NT2/D1 (cell line): ENCODE data around the gene F2RL3.
"Not testable (repeated sequence)": the region's sequence is repeated elsewhere in the genome, so short reads cannot be mapped to it uniquely, and the experiment has no call there.

Experiments
- DNase-seq: peaks from one replicate; pipeline ENCODE4 v3.0.0-alpha.2; 2011; ENCODE audit warnings: low read depth, low spot score
- H3K27me3 ChIP-seq: 2 replicates; pipeline ENCODE4 v1.6.0; 2011; ENCODE audit warnings: mild to moderate bottlenecking; ENCODE audit not compliant: insufficient read length, insufficient read depth
- H3K36me3 ChIP-seq: 2 replicates; pipeline ENCODE4 v1.6.1; 2011; ENCODE audit warnings: mild to moderate bottlenecking, low read length, mixed read lengths; ENCODE audit not compliant: insufficient read depth, insufficient read length
- H3K4me1 ChIP-seq: 2 replicates; pipeline ENCODE4 v1.5.1; 2011; ENCODE audit not compliant: insufficient read depth, insufficient read length
- H3K4me3 ChIP-seq: 2 replicates; pipeline ENCODE4 v1.5.1; 2011; ENCODE audit warnings: low read depth; ENCODE audit not compliant: insufficient read length
- H3K9ac ChIP-seq: 2 replicates; pipeline ENCODE4 v1.6.0; 2011; ENCODE audit warnings: low read depth; ENCODE audit not compliant: insufficient read length
- H3K9me3 ChIP-seq: 2 replicates; pipeline ENCODE4 v1.5.1; 2011; ENCODE audit warnings: mild to moderate bottlenecking, low read length; ENCODE audit not compliant: insufficient read depth
- SUZ12 ChIP-seq: IDR thresholded peaks from 2 replicates; pipeline ENCODE4 v1.6.1; 2011; ENCODE audit not compliant: insufficient read length, insufficient read depth; ENCODE audit errors: extremely low read depth
- YY1 ChIP-seq: IDR thresholded peaks from 2 replicates; pipeline ENCODE4 v1.6.1; 2011; ENCODE audit not compliant: insufficient read length, insufficient read depth
- ZNF274 ChIP-seq: IDR thresholded peaks from 2 replicates; pipeline ENCODE4 v1.6.1; 2011; ENCODE audit warnings: mild to moderate bottlenecking, low read depth, low read length

Gene F2RL3

GRCh38 chr19:16928916-16929315 is 40.1 kb downstream of the F2RL3 start:
- Histone ChIP-seq H3K9me3 (peaks cover 11% of the 10 kb centered on the region; the same call in 1 of the 2 replicates), H3K4me3 (no peak overlapping the region), H3K4me1 (peaks cover 4% of the 10 kb centered on the region), H3K9ac (no peak overlapping the region), H3K27me3 (no peaks in the 10 kb centered on the region), H3K36me3 (no peaks in the 10 kb centered on the region)
- DNase-seq: no peak
- TF ChIP-seq SUZ12: no peak
- TF ChIP-seq ZNF274: no peak
- TF ChIP-seq YY1: no peak

DNA sequence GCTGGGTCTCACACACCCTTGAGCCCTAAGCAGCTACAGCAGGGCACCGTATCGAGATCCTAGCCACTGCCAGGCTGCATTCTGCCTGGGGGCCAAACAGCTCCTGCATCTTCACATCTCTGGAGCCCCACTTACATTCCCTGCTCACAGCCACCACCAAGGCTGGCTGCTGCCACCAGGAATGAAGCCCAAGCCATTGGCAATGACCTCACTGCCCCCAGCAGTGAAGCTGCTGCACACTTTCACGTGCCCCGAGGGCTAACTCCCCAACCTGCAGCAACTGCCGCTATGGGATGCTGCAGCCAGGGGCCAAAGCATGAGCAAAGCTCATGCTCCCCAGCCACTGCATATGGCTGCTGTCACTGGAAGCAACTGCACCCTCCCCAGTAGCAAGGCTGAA is 42.0 kb downstream of the F2RL3 start:
- H3K4me1 ChIP-seq: peaks cover 4% of the 10 kb centered on the region
- H3K9ac ChIP-seq: peak overlapping the region; percentile 27
- H3K4me3 ChIP-seq: no peak overlapping the region
- no peaks in the 10 kb centered on the region for H3K27me3 ChIP-seq
- TF ChIP-seq SUZ12 (no peak), ZNF274 (no peak), YY1 (no peak)
- no peaks in the 10 kb centered on the region for H3K36me3 ChIP-seq
- DNase-seq: no peak
- H3K9me3 ChIP-seq: peaks cover 15% of the 10 kb centered on the region; the same call in 1 of the 2 replicates

- TF ChIP-seq ZNF274 (no peak), SUZ12 (no peak), YY1 (no peak)
- peaks cover 4% of the 10 kb centered on the region for H3K4me1 ChIP-seq
- no peak overlapping the region for H3K9ac ChIP-seq
- H3K4me3 ChIP-seq: no peak overlapping the region
- no peaks in the 10 kb centered on the region for H3K36me3 ChIP-seq
- DNase-seq: no peak
- no peaks in the 10 kb centered on the region for H3K27me3 ChIP-seq
- peaks cover 14% of the 10 kb centered on the region; the same call in 1 of the 2 replicates for H3K9me3 ChIP-seq
These were observed 42.5 kb downstream of the F2RL3 start for GRCh38 chr19:16931306-16931705.

- no peak for TF ChIP-seq SUZ12
- no peak for TF ChIP-seq ZNF274
- no peak for TF ChIP-seq YY1
- Histone ChIP-seq H3K4me1 (peaks cover 8% of the 10 kb centered on the region), H3K36me3 (no peaks in the 10 kb centered on the region), H3K27me3 (no peaks in the 10 kb centered on the region), H3K4me3 (no peak overlapping the region), H3K9ac (no peak overlapping the region), H3K9me3 (peaks cover 14% of the 10 kb centered on the region; the same call in 1 of the 2 replicates)
- DNase-seq: no peak
These were observed 45.7 kb downstream of the F2RL3 start for GRCh38 chr19:16934489-16934888.

DNA sequence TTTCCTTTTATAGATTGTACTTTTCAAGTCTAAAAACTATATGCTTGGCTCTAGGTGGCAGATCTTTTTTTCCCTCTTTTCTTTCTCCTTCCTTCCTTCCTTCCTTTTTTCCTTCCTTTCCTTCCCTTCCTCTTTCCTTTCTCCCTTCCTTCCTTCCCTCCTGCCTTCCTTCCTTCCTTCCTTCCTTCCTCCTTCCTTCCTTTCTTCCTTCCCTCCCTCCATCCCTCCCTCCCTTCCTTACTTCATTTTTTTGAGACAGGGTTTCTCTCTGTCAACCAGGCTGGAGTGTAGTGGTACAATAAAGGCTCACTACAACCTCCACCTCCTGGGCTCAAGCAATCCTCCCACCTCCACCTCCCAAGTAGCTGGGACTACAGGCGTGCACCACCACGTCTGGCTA is 48.1 kb downstream of the F2RL3 start:
- no peak for DNase-seq
- Histone ChIP-seq H3K4me1 (peaks cover 4% of the 10 kb centered on the region), H3K4me3 (no peak overlapping the region), H3K9me3 (peaks cover 14% of the 10 kb centered on the region; the same call in 1 of the 2 replicates), H3K36me3 (no peaks in the 10 kb centered on the region), H3K9ac (no peak overlapping the region), H3K27me3 (no peaks in the 10 kb centered on the region)
- no peak for TF ChIP-seq ZNF274
- no peak for TF ChIP-seq SUZ12
- TF ChIP-seq YY1: no peak

DNA sequence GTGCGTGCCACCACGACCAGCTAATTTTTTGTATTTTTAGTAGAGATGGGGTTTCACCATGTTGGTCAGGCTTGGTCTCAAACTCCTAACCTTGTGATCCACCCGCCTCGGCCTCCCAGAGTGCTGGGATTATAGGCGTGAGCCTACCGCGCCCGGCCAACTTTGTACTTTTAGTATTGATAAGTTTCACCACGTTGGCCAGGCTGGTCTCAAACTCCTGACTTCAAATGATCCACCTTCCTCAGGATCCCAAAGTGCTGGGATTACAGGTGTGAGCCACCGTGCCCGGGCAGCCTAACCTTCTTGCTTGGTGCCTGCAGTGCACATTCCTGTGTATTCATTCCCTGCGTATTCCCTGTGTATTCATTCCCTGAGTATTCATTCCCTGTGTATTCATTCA is 49.0 kb downstream of the F2RL3 start:
- H3K4me1 ChIP-seq, H3K4me3 ChIP-seq: not testable (repeated sequence)
- peaks cover 14% of the 10 kb centered on the region; the same call in 1 of the 2 replicates for H3K9me3 ChIP-seq

GRCh38 chr19:16938211-16938610 is 49.4 kb downstream of the F2RL3 start:
- DNase-seq: no peak
- Histone ChIP-seq H3K27me3 (no peaks in the 10 kb centered on the region), H3K4me1 (peaks cover 4% of the 10 kb centered on the region), H3K9ac (no peak overlapping the region), H3K9me3 (peaks cover 14% of the 10 kb centered on the region; the same call in 1 of the 2 replicates), H3K36me3 (no peaks in the 10 kb centered on the region), H3K4me3 (no peak overlapping the region)
- no peak for TF ChIP-seq YY1
- TF ChIP-seq SUZ12: no peak
- no peak for TF ChIP-seq ZNF274

More for the DNA sequence above, 49.0 kb downstream of the F2RL3 start:
- H3K36me3 ChIP-seq, H3K9ac ChIP-seq, DNase-seq, H3K27me3 ChIP-seq: not testable (repeated sequence)

DNA sequence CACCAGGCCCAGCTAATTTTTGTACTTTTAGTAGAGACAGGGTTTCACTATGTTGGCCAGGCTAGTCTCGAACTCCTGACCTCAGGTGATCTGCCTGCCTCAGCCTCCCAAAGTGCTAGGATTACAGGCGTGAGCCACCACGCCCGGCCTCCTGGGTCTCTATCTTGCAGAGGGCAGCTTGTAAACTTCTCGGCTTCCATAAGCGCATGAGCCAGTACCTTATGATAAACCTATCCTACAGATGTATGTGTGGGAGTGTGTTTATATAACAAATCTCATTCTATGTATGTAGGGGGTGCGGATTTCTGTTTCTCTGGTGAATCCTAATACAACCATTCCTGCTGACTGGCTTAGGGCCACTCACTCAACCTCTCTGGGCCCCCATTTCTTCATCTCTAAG is 51.3 kb downstream of the F2RL3 start:
- H3K4me1 ChIP-seq, H3K9ac ChIP-seq, DNase-seq: not testable (repeated sequence)

More for the DNA sequence above, 51.3 kb downstream of the F2RL3 start:
- H3K36me3 ChIP-seq, H3K9me3 ChIP-seq, H3K4me3 ChIP-seq, H3K27me3 ChIP-seq: not testable (repeated sequence)
